ENCODE measurements around the gene OR2T1. TPM values are rescaled to one million over a fixed set of nuclear protein-coding genes. Genes with fewer than 3 reads are reported as not detected.
"Not testable (repeated sequence)": the region's sequence is repeated elsewhere in the genome, so short reads cannot be mapped to it uniquely, and the experiment has no call there.

OR2T1 gene
- total RNA-seq, 1 donor: not detected

- not testable (repeated sequence) for H3K27me3 ChIP-seq (ENCODE audit: insufficient read depth, low read length); H3K4me1 ChIP-seq (ENCODE audit: insufficient read depth, low read length); H3K4me3 ChIP-seq (ENCODE audit: low read length); H3K9me3 ChIP-seq (ENCODE audit: low read depth, low read length)
Observed at GRCh38 chr1:248450466-248451145, 47.8 kb downstream of the OR2T1 start.

- H3K4me3 ChIP-seq (ENCODE audit: low read length); H3K4me1 ChIP-seq (ENCODE audit: insufficient read depth, low read length); H3K27me3 ChIP-seq (ENCODE audit: insufficient read depth, low read length); H3K9me3 ChIP-seq (ENCODE audit: low read depth, low read length): not testable (repeated sequence)
Observed at GRCh38 chr1:248453619-248454018, 50.8 kb downstream of the OR2T1 start.

GRCh38 chr1:248455045-248455444, 52.2 kb downstream of the OR2T1 start:
- H3K27me3 ChIP-seq (ENCODE audit: insufficient read depth, low read length); H3K4me1 ChIP-seq (ENCODE audit: insufficient read depth, low read length); H3K4me3 ChIP-seq (ENCODE audit: low read length); H3K9me3 ChIP-seq (ENCODE audit: low read depth, low read length): not testable (repeated sequence)

- H3K4me3 ChIP-seq (ENCODE audit: low read length); H3K27me3 ChIP-seq (ENCODE audit: insufficient read depth, low read length); H3K9me3 ChIP-seq (ENCODE audit: low read depth, low read length); H3K4me1 ChIP-seq (ENCODE audit: insufficient read depth, low read length): not testable (repeated sequence)
Observed at GRCh38 chr1:248456635-248457034, 53.8 kb downstream of the OR2T1 start.

Other genes with a start within 250 kb of the OR2T1 start
- 0.10 TPM for gene OR2M2, start 228.2 kb upstream of the OR2T1 start, total RNA-seq
- gene OR2M3, start 205.8 kb upstream of the OR2T1 start, total RNA-seq: not detected
- gene OR2M4, start 171.6 kb upstream of the OR2T1 start, total RNA-seq: not detected
- gene OR2T33, start 125.1 kb upstream of the OR2T1 start, total RNA-seq: not detected
- not detected for gene OR2T12, start 99.6 kb upstream of the OR2T1 start, total RNA-seq
- not detected for gene OR2M7, start 78.5 kb upstream of the OR2T1 start, total RNA-seq
- not detected for gene OR14C36, start 54.3 kb upstream of the OR2T1 start, total RNA-seq
- not detected for gene OR2T4, start 41.4 kb upstream of the OR2T1 start, total RNA-seq
- not detected for gene OR2T6, start 27.3 kb upstream of the OR2T1 start, total RNA-seq
- 0.42 TPM for gene OR2T2, start 42.6 kb downstream of the OR2T1 start, total RNA-seq
- gene OR2T3, start 70.3 kb downstream of the OR2T1 start, total RNA-seq: 0.42 TPM
- gene OR2T5, start 85.5 kb downstream of the OR2T1 start, total RNA-seq: 0.10 TPM
- 0.10 TPM for gene OR2G6, start 105.0 kb downstream of the OR2T1 start, total RNA-seq
- not detected for gene OR2T29, start 159.7 kb downstream of the OR2T1 start, total RNA-seq
- not detected for gene OR2T34, start 171.7 kb downstream of the OR2T1 start, total RNA-seq
- 0.10 TPM for gene OR2T10, start 194.7 kb downstream of the OR2T1 start, total RNA-seq
- gene OR2T11, start 232.0 kb downstream of the OR2T1 start, total RNA-seq: 0.21 TPM
- 0.42 TPM for gene OR2T35, start 242.2 kb downstream of the OR2T1 start, total RNA-seq

All from mononuclear cell (primary cell).